GM21390 (cell line): Measurements from ENCODE around the gene AARS2.

Source experiments
- ATAC-seq: cut with Tn5 transposase; IDR thresholded peaks from one replicate; pipeline ENCODE4 v1.9.1; 2021; ENCODE audit not compliant: unreplicated experiment

The AARS2 gene

DNA sequence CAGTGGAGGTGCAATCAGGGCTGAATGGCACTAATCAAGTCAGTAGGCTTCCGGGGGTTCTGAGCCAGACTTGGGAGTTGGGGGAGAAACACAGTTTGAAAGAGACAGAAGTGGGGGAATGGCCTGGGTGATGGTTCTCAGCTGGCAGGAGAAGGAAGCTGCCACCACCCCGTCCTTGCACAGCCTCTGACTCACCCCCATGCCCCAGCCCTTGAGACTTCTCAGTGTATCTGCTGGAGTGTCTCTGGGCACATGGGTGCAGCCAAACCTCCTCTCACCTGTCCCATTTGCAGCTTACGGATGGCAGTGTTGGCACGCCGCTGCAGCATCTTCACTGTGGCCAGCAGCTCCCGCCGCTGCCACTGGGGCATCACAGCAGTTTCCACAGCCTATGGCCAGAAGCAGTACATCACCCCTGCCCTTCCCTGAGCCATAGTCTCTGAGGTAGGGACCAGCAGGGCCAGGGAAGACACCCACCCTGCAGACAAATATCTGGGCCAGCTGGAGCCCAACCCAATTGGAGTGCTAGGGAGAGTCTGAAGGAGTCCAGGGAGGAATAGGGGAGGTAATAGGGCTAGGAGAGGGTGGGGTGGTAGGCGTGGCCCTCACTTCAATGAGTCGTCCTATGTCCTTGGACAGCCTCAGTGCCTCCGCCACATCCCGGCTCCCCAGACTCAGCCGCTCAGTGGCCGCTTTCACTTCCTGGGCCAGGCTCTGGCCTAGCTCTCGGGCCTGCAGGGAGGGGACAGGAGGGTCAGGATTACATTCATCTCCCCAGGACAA lies 11.2 kb downstream of the AARS2 start:
- no peak for ATAC-seq

DNA sequence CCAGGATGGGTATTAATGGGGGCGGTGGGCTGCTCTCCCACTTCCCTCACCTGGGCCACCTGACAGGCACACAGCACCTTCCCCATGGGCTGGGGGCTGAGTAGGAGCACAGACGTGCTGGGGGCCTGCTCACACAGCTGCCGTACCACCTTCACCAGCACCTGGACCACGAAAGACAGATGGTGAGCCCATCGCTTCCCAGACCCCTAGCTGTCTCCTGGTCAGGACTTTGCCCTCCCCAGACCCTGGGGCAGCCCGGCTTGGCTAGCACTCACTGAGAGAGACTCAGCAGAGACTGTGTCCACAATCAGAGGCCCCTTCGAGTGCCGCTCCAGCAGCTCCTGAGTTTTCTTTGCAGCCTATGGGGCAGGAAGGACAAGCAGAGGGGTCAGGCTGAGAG lies 12.0 kb downstream of the AARS2 start:
- no peak for ATAC-seq

DNA sequence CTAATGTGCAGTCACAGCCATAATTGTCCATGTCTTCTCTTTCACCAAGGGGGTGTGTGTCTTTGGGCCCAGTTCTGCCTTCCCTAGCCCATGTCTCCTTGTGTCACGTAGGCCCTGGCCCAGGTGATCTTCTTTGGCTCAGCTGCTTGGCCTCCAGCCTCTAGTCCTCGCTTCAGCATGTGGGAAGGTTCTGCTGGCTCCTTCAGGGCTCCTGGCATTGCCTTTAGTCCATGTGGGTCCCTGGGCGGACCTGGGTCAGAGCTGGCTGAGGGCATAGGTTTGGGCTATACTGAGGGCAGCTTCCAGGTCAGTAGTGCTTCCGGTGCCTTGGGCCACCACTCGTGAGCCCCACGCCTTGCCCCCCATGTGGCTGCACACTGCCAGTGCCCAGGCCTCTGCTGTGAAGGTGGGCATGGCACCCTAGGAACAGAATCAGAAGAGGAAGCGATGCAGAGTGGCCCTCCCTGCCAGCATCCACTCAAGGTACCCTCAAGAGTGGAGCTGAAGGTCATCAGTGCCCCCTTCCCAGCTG lies 12.8 kb downstream of the AARS2 start:
- ATAC-seq: no peak

DNA sequence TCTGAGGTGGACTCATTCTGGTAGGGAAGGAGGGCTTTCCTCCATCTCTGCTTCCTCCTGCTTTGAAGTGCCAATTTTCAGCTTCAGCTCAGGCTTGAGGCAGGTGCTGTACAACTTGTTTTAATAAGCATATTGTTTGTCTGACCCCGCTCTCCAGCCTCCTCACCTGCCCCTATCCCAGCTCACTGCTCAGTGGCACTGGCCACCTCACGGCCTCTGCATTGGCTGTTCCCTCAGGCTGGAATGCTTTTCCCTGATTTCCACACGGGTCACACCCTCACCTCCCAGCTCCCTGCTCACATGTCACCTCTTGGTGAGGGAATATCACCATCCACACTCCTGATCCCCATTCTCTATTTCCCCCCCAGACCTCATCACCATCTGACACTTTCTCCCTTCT lies 14.3 kb downstream of the AARS2 start:
- ATAC-seq: no peak

DNA sequence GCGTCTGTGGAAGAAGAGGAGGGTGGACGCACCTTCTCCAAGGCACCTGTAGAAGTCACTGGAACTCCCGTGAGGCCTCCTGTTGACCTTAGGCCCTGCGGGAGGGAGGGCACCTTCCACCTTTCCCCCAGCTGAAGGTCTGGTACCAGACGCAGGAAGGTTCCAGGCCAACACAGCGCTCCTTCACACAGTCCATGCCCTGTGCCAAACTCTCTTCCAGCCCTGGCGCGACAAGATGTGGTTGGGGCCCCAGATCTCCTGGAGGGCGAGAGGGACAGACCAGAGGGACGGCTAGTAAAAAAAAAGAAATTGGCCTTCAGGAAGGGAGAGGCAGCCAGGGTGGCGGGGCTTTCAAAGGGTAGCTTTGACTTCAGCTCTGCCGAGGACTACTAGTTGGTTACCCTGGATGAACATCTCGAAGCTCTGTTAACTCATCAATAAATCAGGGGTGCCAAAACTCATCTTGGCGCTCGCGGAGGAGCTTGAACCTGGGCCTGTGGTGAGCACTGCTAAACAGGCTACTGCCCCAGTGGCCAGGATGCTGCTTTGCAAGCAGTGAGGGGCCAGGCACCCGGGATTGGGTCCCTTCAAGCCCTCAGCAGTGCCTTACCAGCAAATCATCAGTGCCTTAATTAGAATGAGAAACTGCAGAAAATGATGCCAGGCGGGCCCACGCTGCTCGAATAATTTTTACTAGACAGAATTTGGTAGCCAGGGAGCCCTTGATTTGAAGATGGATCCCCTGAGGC lies 14.9 kb downstream of the AARS2 start:
- ATAC-seq: no peak

DNA sequence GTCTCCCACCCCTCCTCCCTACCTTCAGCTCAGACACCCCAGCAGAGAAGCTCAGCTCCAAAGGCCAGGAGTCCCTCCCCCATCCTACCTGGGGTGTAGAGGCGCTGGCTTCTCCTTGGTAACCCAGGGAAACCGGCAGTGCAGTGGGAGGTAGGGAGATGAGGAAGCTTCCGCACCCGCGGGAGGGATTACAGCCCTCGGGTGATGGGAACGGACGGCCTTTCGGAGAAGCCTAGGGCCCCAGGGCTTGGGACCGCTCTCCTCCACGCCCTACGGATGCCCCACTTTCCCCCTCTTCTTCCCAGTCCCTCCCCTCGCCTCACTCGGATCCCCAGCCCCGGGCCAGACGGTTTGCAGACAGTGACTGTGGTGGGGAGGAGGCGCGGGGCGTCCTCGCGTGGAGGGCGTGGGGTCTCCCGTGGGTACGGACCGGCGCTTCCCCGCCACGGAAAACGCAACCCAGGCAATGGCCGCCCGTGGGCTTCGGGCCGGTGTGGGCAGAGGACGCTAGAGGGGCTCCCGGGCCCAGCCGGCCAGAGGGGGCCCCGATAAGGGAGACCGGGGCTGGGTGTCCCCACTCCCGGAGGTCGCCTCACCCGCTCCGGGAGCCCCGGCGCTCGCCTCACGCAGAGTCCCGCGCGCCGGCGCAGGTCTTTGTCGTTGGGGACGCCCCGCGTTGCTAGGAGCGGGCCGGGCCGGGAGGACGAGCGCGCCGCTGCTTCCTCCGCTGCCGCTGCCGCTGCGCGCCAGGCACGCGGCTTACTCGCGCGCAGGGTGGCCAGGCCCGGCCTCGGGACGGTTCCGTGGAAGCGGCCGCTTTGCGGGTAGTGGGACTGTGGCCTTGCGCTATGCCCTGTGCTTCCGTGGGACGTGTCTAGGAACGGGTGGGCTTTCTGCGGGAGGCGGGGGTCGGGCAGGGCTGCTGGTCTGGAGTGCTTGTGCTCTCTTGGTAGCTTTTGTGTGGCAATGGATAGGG lies 15.8 kb downstream of the AARS2 start:
- no peak for ATAC-seq

DNA sequence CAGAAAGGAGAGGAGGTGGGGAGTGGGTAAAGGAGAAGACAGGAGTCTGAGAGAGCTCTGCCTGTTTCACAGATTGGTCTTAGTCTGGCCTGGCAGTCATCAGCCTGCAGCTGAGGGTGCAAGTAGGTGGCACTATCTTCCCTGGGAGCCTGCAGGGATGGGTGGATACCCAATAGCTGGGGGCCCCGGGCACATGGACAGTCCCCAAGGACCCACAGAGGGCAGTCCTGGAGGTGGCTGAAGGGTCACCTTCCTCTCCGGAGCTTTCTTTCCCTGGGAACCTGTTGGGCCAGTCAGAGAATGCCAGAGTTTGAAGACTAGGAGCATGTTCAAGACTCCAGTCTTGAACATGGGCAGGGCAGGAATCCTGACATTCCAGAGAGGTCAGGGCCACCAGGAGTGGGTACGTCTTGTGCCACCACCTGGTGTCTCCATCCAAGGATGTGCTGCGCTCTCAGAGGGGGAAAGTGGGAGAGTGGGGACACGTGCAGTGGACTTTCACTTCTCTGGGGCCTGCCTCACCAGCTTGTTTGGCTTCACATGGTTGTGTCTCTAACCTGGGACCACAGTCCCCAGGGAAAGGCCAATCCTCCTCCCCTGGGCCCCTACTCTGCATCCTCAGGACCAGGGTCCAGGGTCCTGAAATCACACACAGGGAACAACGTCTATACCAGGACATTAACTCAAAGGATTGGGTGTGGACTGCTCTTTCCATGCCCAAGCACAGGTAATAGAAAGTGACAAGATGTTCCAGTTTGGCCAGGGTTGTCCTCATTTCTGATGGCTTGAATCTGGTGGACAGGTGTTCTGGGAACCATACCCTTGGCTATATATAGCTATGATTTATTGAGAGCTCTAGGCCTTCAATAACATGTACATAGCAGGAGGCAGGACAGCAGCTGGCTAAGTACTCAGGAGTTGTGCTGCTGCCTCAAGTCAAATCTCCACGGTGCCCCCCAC lies 18.0 kb downstream of the AARS2 start:
- ATAC-seq: no peak

DNA sequence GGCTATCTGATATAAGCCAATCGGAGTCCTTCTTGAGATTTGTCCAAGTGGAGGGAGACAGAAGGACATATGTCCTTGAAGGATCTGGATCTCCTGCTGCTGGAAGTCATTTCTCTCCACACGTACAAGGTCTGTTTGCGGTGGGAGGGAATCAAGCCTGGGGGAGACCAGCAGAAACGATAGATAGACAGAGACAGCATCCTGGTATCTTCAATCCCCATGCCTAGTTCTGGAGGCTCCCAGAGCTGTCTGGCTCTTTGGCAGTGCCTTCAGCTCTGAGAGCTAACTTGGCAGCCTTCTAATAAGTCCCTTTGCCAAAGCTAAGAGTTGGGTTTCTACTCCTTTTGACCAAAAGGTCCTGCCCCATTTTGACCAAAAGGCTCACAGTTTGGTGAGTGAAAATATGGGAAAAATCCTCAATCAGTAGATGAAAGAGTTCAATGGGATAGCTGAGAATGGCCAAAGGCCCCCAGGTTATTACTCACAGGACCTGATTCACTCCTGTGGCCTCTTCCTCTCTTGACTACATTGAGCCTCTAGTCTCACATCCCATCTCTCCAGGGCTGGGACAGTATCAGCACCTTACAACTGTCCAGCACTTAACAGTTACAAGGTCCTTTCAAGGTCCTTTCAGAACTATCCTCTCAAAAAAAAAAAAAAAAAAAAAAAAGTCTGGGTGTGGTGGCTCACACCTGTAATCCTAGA lies 20.3 kb downstream of the AARS2 start:
- no peak for ATAC-seq

DNA sequence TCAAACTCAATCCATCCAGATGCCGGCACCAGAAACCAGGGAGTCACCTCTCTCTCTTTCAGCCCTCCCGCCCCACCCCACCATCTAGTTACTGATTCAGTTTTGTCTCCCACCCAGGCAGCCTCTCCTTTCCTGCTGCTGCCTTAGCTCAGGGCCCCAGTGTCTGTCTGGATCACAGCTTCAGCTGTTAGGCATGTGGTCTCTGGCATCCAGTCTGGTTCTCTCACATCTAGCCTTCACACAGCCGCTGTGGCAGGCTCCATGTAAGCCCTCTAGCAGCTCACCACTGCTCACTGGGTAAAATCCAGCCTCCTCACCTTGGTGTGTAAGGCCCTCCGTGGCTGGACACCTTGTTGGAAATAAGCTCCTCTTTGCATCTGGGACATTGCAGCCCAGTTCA lies 21.3 kb downstream of the AARS2 start:
- no peak for ATAC-seq

DNA sequence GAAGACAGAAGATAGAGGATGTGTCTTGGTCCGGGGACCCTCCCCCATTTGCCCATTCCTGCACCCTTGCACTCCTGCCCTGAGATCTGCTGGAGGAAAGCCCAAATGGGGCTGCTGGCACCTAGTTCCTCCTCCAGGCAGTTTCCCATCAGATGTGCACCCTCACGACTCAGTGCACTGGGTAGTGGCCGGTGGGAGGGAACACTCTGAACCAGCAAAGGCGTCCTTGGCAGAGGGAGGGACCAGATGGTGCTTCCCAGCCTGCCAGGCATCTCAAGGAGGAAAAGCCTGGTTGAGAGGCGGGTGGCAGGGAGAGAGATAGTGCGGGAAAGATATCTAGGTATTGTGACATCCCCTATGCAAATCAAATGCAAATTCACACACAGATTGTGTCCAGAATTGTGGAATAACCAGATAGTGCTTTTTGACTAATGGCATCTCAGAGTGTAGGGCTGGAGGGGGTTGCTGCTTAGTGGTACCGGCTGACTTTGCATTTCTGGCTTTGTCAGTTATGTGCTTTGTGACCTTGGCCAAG lies 23.4 kb downstream of the AARS2 start:
- ATAC-seq: no peak

DNA sequence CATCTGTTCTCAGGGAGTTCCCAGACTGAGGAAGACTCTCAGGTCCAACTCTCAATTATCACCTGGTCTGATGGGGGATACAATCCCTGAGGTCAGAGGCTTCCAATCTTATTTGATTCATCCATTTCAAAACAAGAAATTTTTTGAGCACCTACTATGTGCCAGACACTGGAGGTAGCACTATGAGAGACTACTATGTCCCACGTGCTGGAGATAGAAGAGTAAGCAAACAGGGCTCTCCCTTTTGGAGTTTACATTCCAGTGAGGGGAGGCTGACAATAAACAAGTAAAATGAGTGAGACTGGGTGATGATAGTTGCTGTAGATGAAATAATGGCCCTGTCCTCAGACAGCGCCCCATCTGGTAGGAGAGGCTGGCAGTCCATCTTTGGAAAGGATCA lies 26.4 kb downstream of the AARS2 start:
- no peak for ATAC-seq

DNA sequence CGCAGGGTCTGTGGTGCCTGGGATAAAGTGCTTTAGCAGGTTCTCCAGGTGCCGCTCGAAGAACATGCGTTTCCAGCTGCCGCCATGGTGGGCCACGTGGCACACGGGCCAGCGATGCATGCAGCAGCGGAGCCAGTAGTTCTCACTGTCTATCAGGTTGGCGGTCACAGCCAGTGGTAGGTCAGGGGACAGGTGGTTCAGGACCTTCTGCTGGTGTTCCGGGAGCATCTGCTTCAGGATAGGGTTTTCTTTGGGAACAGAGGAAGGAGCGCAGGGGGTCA lies 26.9 kb downstream of the AARS2 start:
- ATAC-seq: no peak

DNA sequence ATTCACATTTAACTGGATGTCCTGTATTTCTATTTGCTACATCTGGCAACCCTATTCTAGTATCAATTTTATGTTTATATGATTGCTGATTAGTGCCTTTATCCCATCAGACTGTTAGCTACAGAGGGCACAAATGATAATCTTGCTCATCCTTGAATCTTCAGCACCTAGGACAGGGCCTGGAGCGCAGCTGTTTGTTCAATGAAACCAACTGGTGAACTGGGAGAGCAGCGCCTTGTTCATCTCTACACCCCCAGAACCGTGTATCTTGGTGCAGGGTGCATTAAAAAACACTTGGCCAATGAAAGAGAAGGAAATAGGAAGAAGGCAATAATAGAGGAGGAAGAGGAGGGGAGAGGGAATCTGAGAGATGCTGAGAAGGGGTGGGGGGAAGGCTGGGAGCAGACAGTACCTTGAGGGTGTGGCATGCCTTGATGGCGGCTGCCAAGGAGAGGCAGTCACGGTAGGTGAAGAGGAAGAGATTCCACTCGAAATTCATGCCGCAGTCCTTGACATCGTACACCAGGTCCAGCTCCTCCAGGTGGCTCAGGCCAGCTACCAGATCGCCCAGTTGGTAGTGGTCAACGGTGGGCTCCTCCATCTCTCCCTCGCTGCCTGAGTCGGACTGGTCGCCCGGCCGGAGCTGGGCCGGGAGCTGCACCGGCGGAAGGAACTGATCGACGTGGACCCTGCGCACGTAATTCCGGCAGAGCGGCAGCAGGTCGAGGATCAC lies 27.4 kb downstream of the AARS2 start:
- ATAC-seq: no peak

DNA sequence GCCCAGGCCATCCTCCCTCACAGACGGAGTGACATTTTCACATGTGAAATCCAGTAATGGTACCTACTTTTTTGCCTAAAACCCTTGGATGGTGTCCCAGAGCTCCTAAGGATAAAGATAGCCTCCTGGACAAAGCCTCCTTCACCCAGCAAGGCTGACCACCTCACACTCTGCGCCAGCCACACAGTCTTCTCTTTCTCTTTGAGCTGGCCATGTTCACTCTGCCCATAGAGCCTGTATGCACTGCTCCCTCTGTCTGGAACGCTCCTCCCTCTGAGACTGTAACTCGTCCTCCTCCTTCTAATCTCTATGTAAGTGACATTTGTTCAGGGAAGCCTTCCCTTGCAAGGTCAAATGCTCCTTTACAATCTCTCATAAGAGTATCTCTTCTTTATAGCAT lies 28.3 kb downstream of the AARS2 start:
- no peak for ATAC-seq

DNA sequence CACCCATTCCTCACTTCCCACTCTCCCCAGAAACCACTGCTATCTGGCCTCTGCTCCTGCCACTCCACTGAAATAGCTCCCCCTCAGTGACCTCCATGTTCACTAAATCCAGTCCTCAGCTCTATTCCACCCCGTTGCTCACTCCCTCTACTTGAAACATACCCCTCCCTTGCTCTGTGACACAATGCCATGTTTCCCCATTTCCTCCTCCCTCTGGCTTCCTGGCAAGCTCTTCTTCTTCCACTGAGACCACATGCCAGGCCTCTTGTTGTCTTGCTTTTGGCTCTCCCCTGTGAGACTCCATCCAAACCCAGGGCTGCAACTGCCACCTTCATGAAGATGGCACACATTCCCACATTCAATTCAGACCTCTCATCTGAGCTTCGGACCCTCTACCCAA lies 29.0 kb downstream of the AARS2 start:
- ATAC-seq: no peak

DNA sequence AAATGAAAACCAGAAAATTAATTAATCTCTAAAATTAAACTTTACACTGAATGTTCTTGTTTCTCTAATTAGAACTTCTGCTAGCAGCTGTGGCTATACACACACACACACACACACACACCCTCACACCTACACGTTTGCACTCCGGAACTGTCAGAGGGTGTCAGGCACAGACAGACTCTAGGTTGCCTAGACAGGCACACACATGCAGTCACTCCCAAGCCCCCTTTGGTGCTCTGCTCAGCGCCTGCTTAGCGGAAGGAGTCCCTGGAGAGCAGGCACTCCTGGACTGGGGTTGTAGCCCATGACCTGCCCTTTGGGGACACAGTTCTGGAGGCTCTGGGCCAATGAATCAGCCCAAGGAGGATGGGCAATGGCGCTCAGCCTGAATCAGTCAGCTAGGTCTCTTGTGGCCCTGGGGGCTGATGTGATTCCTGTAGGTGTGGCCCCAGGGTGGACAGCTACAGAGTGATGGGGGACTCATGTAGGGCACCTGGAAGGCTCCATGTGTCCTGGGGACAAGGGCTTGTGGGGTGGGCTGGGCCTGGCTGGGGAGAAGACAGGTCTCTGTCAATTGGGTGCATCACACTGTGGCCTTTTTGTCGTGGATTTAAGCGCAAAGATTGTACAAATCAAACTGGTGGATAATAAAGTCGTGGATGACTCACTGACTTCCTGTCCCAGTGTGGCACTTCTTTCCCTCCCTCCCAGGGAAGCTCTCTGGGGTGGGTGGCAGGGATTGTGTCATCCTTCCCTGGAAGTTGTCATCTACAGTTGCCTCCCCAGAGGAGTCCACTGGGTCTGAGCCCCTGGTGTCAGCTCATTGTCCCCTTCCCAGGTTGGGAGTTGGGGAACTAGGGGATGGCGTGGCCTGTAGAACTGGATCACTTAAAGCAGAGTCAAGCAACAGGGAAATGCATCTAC lies 34.1 kb downstream of the AARS2 start:
- ATAC-seq: no peak

DNA sequence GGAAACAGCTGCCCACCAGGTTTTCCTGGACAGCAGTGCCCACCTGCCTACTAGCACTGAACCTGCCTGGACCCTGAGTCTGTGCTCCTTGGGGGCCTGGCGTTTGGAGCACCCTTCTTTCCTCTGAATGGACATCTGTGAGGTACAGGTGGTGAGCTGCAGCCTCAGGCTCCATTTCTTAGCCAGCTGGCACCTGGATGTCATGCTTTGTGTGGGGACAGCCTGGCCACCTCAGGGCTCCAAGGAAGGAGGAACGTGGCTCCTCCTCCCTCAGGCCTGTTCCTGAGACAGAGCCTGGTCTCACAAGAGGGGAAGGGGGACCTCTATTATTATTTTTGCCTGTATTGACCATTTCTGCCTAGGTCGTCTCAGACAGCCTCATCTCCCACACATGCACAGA lies 34.8 kb downstream of the AARS2 start:
- no peak for ATAC-seq

DNA sequence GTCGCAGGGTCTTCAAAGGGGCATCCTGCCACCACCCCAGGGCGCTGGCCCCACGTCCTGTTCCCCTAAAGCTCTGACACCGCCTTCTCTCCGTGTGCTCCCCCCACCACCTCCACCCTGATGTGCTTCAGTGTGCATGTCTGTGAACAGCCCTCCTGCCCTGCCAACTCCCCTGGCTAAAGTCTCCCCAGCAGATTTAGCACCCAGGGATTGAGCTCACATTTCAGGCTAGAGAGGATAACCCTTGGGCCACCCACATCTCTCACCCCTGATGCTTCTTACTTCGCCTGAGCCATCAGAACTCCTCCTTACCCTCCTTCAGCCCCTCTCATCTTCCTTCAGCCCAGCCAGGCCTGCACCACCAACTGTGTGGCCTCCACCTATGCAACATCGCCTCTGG lies 35.4 kb downstream of the AARS2 start:
- ATAC-seq: no peak
